Measurements from ENCODE around the gene RAPGEF1. TPM values are rescaled to one million over a fixed set of nuclear protein-coding genes. Genes with fewer than 3 reads are reported as not detected.
"Not testable (repeated sequence)": the region's sequence is repeated elsewhere in the genome, so short reads cannot be mapped to it uniquely, and the experiment has no call there.

Gene RAPGEF1
- total RNA-seq, 2 experiments from 2014 or later, result 91.9 to 92.3 TPM

GRCh38 chr9:131714161-131714646 lies 25.7 kb downstream of the RAPGEF1 start:
- Mint-ChIP-seq H3K4me1 (ENCODE audit: low read depth) (peaks cover 76% of the 10 kb centered on the region), H3K9me3 (no peaks in the 10 kb centered on the region), H3K4me3 (no peak overlapping the region), H3K27ac (no peak overlapping the region), H3K27me3 (no peaks in the 10 kb centered on the region), H3K36me3 (peaks cover 12% of the 10 kb centered on the region)
- intact Hi-C loops (cut with micrococcal nuclease), result no loop called here
- POLR2A ChIA-PET, result interaction anchor here (0.7 kb wide), 1 partner anchor 636 kb away, joined by 3 read pairs; no protein-coding TSS in a partner anchor
- CTCF ChIA-PET, result no interaction called here
- no peak for DNase-seq

- ChIA-PET CTCF (no interaction called here), POLR2A (interaction anchor here (0.7 kb wide), 1 partner anchor 12 kb away, joined by 3 read pairs; no protein-coding TSS in a partner anchor)
- Mint-ChIP-seq H3K27ac (peak overlapping the region; percentile 28), H3K27me3 (no peaks in the 10 kb centered on the region), H3K4me1 (ENCODE audit: low read depth) (peaks cover 74% of the 10 kb centered on the region), H3K4me3 (no peak overlapping the region), H3K9me3 (no peaks in the 10 kb centered on the region), H3K36me3 (peaks cover 12% of the 10 kb centered on the region)
- intact Hi-C loops (cut with micrococcal nuclease), result no loop called here
- no peak for DNase-seq
Measured at GRCh38 chr9:131713016-131713415, 26.9 kb downstream of the RAPGEF1 start.

DNA sequence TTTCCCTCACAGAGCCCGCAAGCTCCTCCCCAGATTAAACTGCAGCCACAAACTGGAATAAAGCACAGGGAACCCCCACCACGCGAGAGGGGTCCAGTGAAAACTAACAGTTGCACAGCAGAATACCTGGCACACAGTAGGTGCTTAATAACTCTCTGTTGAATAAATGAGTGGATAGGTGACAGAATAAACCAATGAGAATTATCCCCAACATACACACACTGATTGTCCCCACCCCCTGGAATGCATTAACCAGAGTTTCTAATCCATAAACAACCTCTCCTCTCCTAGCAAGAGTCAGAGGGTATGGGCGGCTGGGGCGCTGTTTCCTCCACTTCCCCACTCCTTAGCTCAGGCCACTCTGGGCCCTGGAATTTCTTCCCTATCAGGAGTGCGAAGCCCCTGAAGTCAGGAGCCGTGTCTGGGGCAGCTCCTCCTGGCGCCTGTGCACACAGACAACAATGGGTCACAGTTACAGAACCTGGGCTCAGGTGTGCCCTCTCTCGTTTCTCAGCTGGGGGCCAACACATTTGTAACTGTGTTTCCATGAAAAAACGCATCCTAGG lies 27.6 kb downstream of the RAPGEF1 start:
- intact Hi-C loops (cut with micrococcal nuclease), result no loop called here
- ChIA-PET CTCF (interaction anchor here (1.1 kb wide), 1 partner anchor 10 kb away, joined by 3 read pairs; no protein-coding TSS in a partner anchor), POLR2A (interaction anchor here (1.3 to 4.4 kb wide), 2 partner anchors 34 to 44 kb away, joined by 7 to 30 read pairs; no protein-coding TSS in a partner anchor)
- no peak overlapping the region for H3K4me3 Mint-ChIP-seq
- no peaks in the 10 kb centered on the region for H3K27me3 Mint-ChIP-seq
- DNase-seq, result no peak
- H3K27ac Mint-ChIP-seq, result peak overlapping the region; percentile 2
- peaks cover 77% of the 10 kb centered on the region for H3K4me1 Mint-ChIP-seq (ENCODE audit: low read depth)
- H3K9me3 Mint-ChIP-seq, result no peaks in the 10 kb centered on the region
- H3K36me3 Mint-ChIP-seq, result peaks cover 12% of the 10 kb centered on the region

DNA sequence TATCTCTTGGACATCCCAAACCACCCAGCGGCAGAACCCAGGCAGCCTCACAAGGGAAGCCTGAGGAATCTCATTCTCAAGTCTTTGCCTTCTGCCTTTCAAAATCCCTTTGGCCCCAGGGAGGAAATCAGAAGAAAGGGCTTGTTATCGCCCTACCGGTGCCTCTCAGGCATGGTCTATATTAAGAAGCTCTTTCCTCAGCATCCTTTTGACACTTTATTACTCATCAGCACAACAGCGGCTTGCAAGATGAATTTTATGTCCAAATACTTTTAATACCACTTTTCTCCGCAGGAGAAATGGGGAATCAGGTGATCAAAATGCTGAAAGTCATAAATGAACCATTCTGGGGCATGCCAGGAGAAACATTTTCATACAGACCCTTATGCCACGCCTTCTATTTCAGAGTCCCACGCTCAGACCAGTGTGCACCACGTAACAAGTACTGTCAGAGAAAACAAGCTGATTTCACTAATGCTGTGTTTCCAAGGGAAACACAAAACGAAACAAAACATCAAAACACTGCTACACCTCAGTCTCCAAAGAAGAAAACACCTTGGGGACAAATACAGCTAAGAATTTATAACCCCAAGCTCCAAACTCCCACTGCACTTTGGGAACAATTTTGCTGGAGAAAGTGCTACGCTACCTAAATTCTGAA lies 30.0 kb downstream of the RAPGEF1 start:
- CTCF ChIA-PET, result interaction anchor here (0.5 to 2.4 kb wide), 17 partner anchors 10 to 125 kb away, joined by 3 to 15 read pairs (median 5); no protein-coding TSS in a partner anchor
- peaks cover 86% of the 10 kb centered on the region for H3K4me1 Mint-ChIP-seq (ENCODE audit: low read depth)
- peak; percentile 73 for DNase-seq

DNA sequence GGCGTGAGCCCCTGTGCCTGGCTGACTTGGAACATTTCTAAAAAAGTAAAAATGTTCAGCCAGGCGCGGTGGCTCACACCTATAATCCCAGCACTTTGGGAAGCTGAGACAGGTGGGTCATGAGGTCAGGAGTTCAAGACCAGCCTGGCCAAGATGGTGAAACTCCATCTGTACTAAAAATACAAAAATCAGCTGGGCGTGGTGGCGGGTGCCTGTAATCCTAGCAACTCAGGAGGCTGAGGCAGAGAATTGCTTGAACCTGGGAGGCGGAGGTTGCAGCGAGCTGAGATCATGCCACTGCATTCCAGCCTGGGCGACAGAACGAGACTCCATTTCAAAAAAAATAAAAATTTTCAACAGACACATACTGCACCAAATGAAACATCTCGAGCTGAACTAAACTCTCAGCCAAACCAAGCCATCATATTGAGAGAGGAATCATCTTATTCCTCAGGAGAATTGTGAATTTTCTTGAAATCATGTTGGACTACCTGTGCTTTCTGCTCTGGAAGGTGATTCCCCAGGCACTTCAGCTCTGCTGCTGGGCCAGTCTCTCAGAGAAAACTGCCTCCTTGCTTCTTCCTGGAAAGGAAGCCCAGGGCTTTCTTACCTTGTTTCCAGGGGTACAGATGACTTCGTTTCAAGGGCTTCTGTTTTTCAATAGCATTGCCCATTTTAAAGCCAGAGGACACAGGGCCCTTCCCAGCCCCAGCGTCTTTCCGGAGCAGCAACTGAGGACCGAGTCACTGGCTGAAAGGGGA lies 30.7 kb downstream of the RAPGEF1 start:
- intact Hi-C loops (cut with micrococcal nuclease); H3K9me3 Mint-ChIP-seq; DNase-seq; H3K27me3 Mint-ChIP-seq: not testable (repeated sequence)
- H3K36me3 Mint-ChIP-seq, result peaks cover 12% of the 10 kb centered on the region
- peak overlapping the region; percentile 62 for H3K4me3 Mint-ChIP-seq
- CTCF ChIA-PET, result interaction anchor here (0.8 to 2.4 kb wide), 12 partner anchors 10 to 80 kb away, joined by 3 to 15 read pairs (median 6); no protein-coding TSS in a partner anchor
- POLR2A ChIA-PET, result interaction anchor here (1.0 to 4.4 kb wide), 12 partner anchors 10 to 52 kb away, joined by 3 to 30 read pairs (median 6); no protein-coding TSS in a partner anchor
- H3K27ac Mint-ChIP-seq, result peak overlapping the region; percentile 96
- peaks cover 91% of the 10 kb centered on the region for H3K4me1 Mint-ChIP-seq (ENCODE audit: low read depth)

More for the DNA sequence above, 30.0 kb downstream of the RAPGEF1 start:
- Mint-ChIP-seq H3K27me3 (no peaks in the 10 kb centered on the region), H3K9me3 (no peaks in the 10 kb centered on the region), H3K27ac (peak overlapping the region; percentile 96), H3K36me3 (peaks cover 13% of the 10 kb centered on the region), H3K4me3 (peak overlapping the region; percentile 62)
- POLR2A ChIA-PET, result interaction anchor here (0.8 to 4.4 kb wide), 14 partner anchors 9 to 67 kb away, joined by 3 to 30 read pairs (median 6); no protein-coding TSS in a partner anchor
- intact Hi-C loops (cut with micrococcal nuclease), result loop anchor here (1.0 to 2.0 kb wide), 5 partner anchors 9 to 65 kb away; no protein-coding TSS in a partner anchor

- H3K4me1 Mint-ChIP-seq (ENCODE audit: low read depth), result peaks cover 94% of the 10 kb centered on the region
- intact Hi-C loops (cut with micrococcal nuclease), result no loop called here
- peak overlapping the region; percentile 89 for H3K27ac Mint-ChIP-seq
- peaks cover 9% of the 10 kb centered on the region for H3K36me3 Mint-ChIP-seq
- no peaks in the 10 kb centered on the region for H3K27me3 Mint-ChIP-seq
- DNase-seq, result no peak
- POLR2A ChIA-PET, result interaction anchor here (1.1 to 4.4 kb wide), 7 partner anchors 11 to 40 kb away, joined by 3 to 30 read pairs (median 20); no protein-coding TSS in a partner anchor
- H3K4me3 Mint-ChIP-seq, result peak overlapping the region; percentile 42
- CTCF ChIA-PET, result interaction anchor here (0.6 to 2.4 kb wide), 7 partner anchors 11 to 79 kb away, joined by 3 to 15 read pairs (median 4); no protein-coding TSS in a partner anchor
- H3K9me3 Mint-ChIP-seq, result no peaks in the 10 kb centered on the region
Measured at GRCh38 chr9:131708226-131709002, 31.5 kb downstream of the RAPGEF1 start.

GRCh38 chr9:131707733-131708157 lies 32.1 kb downstream of the RAPGEF1 start:
- intact Hi-C loops (cut with micrococcal nuclease), result no loop called here
- no peak for DNase-seq

DNA sequence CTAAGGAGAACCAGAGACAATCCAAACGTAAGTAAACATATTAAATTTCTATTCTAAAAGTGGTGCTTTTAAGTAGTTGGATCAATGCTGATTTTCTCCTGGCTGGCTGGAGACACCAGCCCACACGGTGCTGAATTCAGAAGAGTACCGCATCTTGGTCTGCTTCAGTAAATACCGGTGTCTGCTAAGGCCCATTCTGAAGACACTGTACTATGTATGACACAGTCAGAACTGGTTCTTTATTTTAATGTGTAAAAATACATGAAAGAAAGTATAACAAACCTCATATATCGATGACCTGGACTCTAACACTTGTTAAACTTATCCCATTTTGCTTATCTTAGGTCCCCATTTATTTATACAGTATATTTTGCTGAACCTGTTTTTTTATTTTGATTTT lies 32.8 kb downstream of the RAPGEF1 start:
- Mint-ChIP-seq H3K9me3 (no peaks in the 10 kb centered on the region), H3K36me3 (peaks cover 9% of the 10 kb centered on the region), H3K4me1 (ENCODE audit: low read depth) (peaks cover 92% of the 10 kb centered on the region), H3K27ac (peak overlapping the region; percentile 89), H3K4me3 (no peak overlapping the region), H3K27me3 (no peaks in the 10 kb centered on the region)
- intact Hi-C loops (cut with micrococcal nuclease), result no loop called here
- POLR2A ChIA-PET, result no interaction called here
- CTCF ChIA-PET, result interaction anchor here (1.6 kb wide), 1 partner anchor 33 kb away, joined by 4 read pairs; the partner anchor contains the start of gene RAPGEF1
- no peak for DNase-seq

More at GRCh38 chr9:131707733-131708157, 32.1 kb downstream of the RAPGEF1 start:
- no peaks in the 10 kb centered on the region for H3K27me3 Mint-ChIP-seq
- H3K4me1 Mint-ChIP-seq (ENCODE audit: low read depth), result peaks cover 93% of the 10 kb centered on the region
- peaks cover 9% of the 10 kb centered on the region for H3K36me3 Mint-ChIP-seq
- CTCF ChIA-PET, result interaction anchor here (0.6 kb wide), 1 partner anchor 17 kb away, joined by 3 read pairs; no protein-coding TSS in a partner anchor
- peak overlapping the region; percentile 42 for H3K4me3 Mint-ChIP-seq
- no peaks in the 10 kb centered on the region for H3K9me3 Mint-ChIP-seq
- peak overlapping the region; percentile 89 for H3K27ac Mint-ChIP-seq
- POLR2A ChIA-PET, result interaction anchor here (1.1 to 4.4 kb wide), 4 partner anchors 24 to 40 kb away, joined by 3 to 30 read pairs (median 22); no protein-coding TSS in a partner anchor

DNA sequence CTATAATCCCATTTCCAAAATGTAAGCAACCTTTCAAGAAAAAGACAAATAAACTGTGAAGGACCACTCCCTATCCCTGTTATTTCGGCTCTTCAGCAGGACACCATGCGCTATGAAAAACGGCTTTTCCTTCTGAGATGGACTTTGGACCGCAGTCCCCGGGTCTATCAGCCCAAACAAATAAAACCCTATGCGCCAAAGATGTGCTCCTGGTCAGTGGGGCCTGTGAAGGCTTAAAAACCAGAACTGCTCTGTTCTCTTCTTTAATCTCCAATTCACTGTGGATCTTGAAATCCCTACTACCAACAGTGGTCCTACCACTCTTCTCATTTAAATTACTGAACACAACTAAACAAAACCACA lies 33.3 kb downstream of the RAPGEF1 start:
- POLR2A ChIA-PET, result no interaction called here
- Mint-ChIP-seq H3K4me1 (ENCODE audit: low read depth) (peaks cover 92% of the 10 kb centered on the region), H3K36me3 (peaks cover 9% of the 10 kb centered on the region), H3K27ac (peak overlapping the region; percentile 75), H3K27me3 (no peaks in the 10 kb centered on the region), H3K9me3 (no peaks in the 10 kb centered on the region), H3K4me3 (no peak overlapping the region)
- no peak for DNase-seq
- CTCF ChIA-PET, result interaction anchor here (1.1 to 1.6 kb wide), 2 partner anchors 21 to 34 kb away, joined by 3 to 4 read pairs; partner anchors contain the start of gene RAPGEF1
- intact Hi-C loops (cut with micrococcal nuclease), result no loop called here

- Mint-ChIP-seq H3K27me3 (no peaks in the 10 kb centered on the region), H3K9me3 (no peaks in the 10 kb centered on the region), H3K4me3 (no peak overlapping the region), H3K4me1 (ENCODE audit: low read depth) (peaks cover 87% of the 10 kb centered on the region), H3K36me3 (peaks cover 11% of the 10 kb centered on the region), H3K27ac (no peak overlapping the region)
- ChIA-PET POLR2A (interaction anchor here (1.5 to 2.5 kb wide), 2 partner anchors 27 to 29 kb away, joined by 4 to 10 read pairs; no protein-coding TSS in a partner anchor), CTCF (interaction anchor here (0.6 to 2.0 kb wide), 5 partner anchors 10 to 113 kb away, joined by 3 to 7 read pairs (median 4); partner anchors contain the start of gene RAPGEF1)
- DNase-seq, result no peak
- intact Hi-C loops (cut with micrococcal nuclease), result no loop called here
Measured at GRCh38 chr9:131704988-131705387, 34.9 kb downstream of the RAPGEF1 start.
